ENCODE measurements around the gene TFAP2D.
A peak's percentile ranks its signal among the peaks of the same experiment; 100 is the strongest.

The TFAP2D gene

GRCh38 chr6:50720623-50721022 is 7.3 kb downstream of the TFAP2D start:
- no peak for DNase-seq (ENCODE audit: low read depth)

- DNase-seq (ENCODE audit: low read depth), result no peak
Measured at GRCh38 chr6:50721978-50722377, 8.7 kb downstream of the TFAP2D start.

GRCh38 chr6:50722829-50723554 is 9.7 kb downstream of the TFAP2D start:
- DNase-seq (ENCODE audit: low read depth), result no peak

- no peak for DNase-seq (ENCODE audit: low read depth)
Measured at GRCh38 chr6:50724381-50725124, 11.2 kb downstream of the TFAP2D start.

- DNase-seq (ENCODE audit: low read depth), result no peak
Measured at GRCh38 chr6:50734488-50734887, 21.2 kb downstream of the TFAP2D start.

GRCh38 chr6:50742161-50742560 is 28.8 kb downstream of the TFAP2D start:
- DNase-seq (ENCODE audit: low read depth), result no peak

GRCh38 chr6:50744976-50745375 is 31.6 kb downstream of the TFAP2D start:
- DNase-seq (ENCODE audit: low read depth), result no peak

DNA sequence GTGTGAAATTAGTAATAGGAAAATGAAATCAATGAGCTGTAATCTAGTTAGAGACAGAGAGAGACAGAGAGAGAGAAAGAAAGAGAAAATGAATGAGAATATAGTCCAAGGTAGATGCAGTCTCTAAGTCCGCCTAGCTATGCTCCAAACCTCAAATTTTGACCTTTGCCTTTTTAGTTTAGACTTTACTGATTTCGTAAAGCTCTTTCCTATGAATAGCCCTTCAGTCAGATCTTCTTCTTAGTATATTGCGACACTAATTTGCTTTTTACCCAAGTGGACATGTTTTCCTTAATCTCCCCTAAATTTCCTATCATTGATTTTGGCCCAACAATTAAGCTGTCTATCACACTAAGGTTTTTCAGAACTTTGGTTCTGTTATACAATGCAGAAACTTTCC is 49.5 kb downstream of the TFAP2D start:
- no peak for DNase-seq (ENCODE audit: low read depth)

- no peak for DNase-seq (ENCODE audit: low read depth)
Measured at GRCh38 chr6:50778696-50779095, 65.4 kb downstream of the TFAP2D start.

DNA sequence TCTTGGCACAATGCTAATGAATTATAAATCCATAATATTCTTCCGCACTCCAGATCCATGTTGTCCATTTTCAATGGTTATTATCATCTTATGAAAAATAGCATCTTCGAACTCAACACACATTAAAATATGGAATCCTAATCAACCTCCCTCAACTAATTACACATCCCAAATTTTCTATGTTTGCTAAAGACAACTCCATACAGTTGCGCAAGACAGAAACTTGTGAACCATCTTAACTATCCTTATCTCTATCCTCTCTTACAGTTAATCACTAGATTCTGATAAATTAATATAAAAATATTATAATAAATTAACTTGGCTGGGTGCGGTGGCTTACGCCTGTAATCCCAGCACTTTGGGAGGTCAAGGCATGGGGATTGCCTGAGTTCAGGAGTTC is 67.1 kb downstream of the TFAP2D start:
- DNase-seq (ENCODE audit: low read depth), result no peak

GRCh38 chr6:50785921-50786320 is 72.6 kb downstream of the TFAP2D start:
- no peak for DNase-seq (ENCODE audit: low read depth)

DNA sequence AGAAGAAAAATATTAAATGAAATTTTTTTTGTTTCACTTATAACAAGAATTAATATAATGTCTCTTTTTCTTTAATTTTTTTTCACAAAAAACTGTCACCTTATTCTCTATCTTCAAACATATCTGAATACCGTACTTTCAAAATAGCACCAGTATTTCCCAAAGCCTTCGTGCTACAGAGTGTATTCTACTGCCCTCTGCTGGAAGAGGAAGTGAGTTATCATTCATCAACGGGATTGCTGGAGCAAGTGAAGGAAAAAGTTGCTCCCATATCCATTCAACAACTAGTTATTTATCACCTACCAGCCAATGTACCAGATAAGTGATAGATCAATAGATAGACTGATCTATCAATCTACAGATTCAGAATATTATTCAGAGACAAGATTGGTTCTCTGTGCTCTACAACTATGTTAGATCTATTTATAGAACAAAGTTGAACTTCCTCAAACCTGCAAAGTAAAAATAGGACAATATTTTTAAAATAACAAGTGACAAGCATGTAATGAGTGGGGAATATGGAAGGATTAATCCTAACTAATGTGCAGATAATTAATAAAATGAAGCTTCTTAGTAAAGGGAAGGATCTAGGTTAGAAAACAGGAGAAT is 78.7 kb downstream of the TFAP2D start:
- no peak for DNase-seq (ENCODE audit: low read depth)

- DNase-seq (ENCODE audit: low read depth), result no peak
Measured at GRCh38 chr6:50792771-50793170, 79.4 kb downstream of the TFAP2D start.

GRCh38 chr6:50795574-50795973 is 82.2 kb downstream of the TFAP2D start:
- DNase-seq (ENCODE audit: low read depth), result no peak

DNA sequence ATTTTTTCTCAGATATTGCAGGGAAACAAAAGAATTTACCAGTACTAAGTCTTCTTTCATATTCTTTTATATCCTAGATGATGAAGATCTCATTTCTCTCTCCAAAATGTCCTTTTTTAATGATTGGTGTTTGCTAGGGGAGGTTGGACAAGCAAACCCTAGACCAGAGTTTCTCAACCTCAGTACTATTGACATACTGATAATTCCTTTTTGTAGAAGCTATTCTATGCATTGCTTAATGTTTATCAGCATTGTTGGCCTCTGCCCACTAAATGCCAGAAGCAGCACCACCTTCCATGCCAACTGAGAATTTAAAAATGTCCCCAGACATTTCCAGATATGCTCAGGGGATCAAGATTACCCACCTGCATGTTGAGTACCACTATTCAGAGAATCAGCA is 91.0 kb downstream of the TFAP2D start:
- DNase-seq (ENCODE audit: low read depth), result no peak

- DNase-seq (ENCODE audit: low read depth), result no peak
Measured at GRCh38 chr6:50807035-50807434, 93.7 kb downstream of the TFAP2D start.

DNA sequence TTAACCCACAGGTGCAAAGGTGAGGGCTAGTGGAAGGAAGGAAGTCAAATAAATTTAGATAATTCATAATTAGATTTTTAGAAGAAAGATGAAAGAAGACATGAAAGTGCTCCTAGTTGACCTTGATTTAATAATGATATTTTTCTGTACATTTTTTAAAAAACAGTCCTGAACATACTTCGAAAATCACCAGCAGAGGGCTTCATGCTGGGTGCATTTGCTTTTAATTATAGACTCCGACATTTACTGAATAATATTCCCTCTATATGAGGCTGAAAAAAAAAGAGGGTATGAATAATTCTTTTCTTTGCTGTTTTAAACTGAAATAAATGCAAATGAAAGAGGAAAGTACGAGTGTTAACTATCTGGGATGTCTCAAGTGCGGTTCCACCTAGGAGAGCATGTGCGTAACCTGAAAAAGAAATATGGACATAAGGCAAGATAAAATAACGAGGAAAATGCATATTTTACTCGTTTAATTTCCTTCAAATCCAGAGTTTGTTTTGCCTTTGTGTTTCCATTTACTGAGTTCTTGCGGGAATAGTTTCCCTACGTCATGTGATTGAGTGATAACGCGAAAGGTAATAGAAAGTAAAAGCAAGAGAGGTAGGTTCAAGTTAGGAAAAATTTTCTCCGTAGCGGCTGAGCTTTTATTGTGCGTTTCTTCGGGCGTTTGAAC is 102.2 kb downstream of the TFAP2D start:
- DNase-seq (ENCODE audit: low read depth), result no peak

DNA sequence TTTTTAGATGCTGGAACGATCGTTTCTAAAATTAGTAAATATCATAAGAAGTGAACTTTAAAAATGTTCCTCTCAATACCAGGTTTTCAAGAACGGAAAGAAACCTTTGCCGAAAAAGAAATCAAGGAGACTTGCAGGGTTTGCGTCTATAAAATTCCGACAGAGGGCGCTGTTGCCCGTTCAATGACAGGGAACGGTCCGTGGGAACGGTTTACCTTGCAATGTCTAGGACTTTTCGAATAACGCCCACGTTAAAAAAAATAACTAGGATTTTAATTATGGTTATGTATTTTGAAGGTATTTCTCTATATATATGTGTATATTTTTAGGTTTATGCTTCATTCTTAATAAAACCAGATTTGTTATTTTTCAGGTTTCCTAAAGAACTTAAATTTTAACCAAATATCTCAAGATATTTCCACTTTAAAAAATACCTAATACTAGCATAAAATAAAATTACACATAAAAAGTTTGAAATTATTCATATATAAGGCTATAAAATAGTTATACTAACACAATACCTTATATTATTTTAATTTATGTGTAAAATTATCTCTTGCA is 102.9 kb downstream of the TFAP2D start:
- peak; percentile 8 for DNase-seq (ENCODE audit: low read depth)

DNA sequence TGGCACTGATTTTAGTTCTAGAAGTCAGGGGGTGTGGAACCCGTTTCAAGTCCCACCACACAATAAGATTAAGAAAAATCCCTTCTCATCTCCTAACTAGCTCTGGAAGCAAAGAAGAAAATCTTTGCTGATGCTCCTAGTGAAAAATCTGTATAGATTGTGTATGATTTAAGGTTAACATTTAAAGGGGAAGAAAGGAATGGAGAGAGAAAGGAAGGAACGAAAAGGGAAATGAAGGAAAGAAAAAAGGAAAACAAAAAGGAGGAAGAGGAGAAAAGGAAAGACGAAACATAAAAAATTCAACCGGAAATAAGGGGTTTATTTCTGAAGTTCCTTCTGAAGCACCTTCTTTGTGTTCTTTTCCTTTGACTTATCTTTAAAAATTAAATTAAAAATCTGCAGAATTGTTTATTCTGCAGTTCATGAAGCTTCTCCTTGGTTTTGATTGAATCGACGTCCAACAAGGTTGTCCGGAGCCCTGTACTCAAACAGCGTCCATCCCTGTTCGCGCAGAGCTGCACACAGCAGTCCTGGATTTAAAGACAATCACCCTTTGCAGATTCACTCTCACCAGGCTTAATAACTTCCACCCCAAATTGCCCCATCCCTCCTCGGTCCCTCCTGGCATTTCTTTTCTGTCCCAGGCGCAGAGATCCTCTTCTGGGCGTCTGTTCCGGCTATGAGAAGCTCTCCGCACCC is 103.8 kb downstream of the TFAP2D start:
- no peak for DNase-seq (ENCODE audit: low read depth)

DNA sequence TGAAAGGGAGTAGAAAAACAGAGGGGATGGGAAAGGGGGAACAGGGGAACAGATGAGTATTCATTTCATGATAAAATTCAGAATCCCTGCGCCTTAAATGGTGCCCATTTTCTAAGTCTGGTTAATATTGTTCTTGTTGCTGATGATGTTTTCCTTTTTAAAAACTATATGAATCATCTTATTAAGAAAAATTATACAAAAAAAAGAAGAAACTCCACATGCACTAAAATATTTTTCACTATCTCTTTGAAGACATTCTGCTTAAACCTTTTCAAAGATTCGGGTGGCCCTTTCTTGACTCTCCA is 104.3 kb downstream of the TFAP2D start:
- DNase-seq (ENCODE audit: low read depth), result no peak

GRCh38 chr6:50818020-50818419 is 104.7 kb downstream of the TFAP2D start:
- no peak for DNase-seq (ENCODE audit: low read depth)

- no peak for DNase-seq (ENCODE audit: low read depth)
Measured at GRCh38 chr6:50818673-50819072, 105.3 kb downstream of the TFAP2D start, which contains the start of gene TFAP2B. Gene TFAP2B, plus strand, starts transcription at chr6:50818871. Its CDS starts 21 bp downstream, at chr6:50818892.

All from activated T-helper 9 cell treated with anti-CD3 and anti-CD28 coated beads, Interleukin-2, amount 50 U/mL, for 16 hours (primary cell).